HG03432 (cell line): ENCODE data around the gene KRTAP6-3.

ENCODE experiments used
- ATAC-seq: cut with Tn5 transposase; IDR thresholded peaks from one replicate; pipeline ENCODE4 v1.9.1; 2021; ENCODE audit warnings: mild to moderate bottlenecking, moderate library complexity; ENCODE audit not compliant: unreplicated experiment

Gene KRTAP6-3, protein sequence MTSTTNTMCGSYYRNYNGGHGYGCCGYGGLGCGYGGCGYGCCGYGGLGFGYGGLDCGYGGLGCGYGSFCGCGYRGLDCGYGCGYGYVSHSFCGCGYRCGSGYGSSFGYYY

DNA sequence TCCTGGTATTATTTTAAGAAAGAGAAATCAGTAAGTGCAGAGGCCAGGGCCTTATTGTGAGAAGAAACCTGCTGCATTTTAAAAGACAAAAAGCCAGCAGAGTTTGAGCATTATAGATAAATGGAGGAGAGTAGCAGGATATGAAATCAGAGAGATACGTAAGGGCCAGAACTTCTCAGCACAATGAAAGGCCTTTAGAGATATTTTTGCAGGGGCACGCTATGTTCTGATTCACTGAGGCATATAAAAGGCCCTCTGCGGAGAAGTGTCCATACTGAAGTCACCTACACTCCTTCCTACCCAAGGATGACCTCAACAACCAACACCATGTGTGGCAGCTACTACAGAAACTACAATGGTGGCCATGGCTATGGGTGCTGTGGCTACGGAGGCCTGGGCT is at the start of gene KRTAP6-3:
Gene KRTAP6-3, plus strand, starts transcription at position 301 of the 400 bp plus-strand sequence. Its CDS starts 6 bp downstream, at position 307.
- no peak for ATAC-seq

DNA sequence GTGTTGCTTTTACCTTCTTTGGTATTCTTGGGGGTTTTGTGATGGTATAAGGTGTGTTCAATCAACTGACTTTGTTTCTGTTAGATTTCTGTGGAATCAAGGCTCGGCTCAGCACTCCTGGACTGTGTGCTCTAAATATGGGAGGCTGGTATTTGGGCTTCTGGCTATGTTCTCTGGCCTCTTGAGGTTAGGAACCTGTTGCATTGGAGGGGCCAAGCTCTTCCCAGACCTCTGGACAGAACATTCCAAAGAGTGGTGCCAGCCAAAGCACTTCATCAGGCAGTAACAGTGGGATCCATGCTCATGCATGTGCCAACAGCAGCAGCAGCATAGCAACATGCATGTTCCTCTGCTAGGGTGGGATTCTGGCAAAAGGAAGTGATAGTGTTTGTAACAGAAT is 39.5 kb upstream of the KRTAP6-3 start:
- no peak for ATAC-seq

DNA sequence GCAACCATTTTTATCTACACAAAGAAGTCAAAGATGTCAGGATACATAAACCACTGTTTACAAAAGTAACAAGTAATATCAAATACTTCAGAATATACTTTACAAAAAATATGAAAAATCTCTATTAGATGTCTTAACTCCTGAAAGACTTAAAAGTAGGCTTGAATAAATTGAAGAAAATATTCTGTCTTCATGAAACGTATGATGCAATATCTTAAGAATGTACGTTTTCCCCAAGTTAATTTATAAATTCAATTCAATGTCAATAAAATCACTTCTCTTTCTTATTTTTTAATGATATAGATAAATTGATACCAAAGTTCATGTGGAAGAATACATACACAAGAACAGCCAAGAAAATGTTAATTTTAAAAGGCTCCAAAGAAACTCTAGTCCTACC is 37.1 kb upstream of the KRTAP6-3 start:
- ATAC-seq: no peak

DNA sequence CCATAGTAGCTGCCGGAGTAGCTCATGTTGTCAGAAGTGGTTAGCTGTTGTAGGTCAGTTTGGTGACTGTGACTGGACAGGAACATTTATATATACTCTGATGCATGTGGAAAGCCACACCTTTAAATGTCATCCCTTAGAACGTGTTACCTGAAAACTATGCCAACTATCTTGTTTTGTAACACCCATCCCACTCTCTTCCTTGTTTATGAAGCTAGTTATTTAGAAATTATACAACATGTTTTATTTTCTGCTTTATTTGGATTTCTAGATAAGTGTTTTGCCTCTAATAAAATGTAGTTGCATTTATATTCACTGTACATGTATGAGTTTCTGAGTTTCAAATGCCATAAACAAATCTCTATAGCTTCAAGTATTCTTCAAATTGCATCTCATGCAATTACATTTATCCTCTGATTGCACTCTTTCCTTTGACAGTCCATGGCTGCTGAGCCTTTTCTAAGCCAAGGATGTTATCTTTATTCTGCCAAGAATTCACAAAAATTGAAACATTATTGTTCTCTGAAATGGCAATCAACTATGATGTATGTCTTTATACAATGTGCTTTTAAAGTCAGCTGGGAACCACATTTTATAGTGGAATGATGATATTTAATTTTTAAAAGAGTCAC is 30.9 kb upstream of the KRTAP6-3 start, which contains the start of gene KRTAP19-7:
Gene KRTAP19-7, minus strand, starts transcription at position 51 of the 632 bp plus-strand sequence. Its CDS starts 25 bp downstream, at position 26.
- no peak for ATAC-seq

DNA sequence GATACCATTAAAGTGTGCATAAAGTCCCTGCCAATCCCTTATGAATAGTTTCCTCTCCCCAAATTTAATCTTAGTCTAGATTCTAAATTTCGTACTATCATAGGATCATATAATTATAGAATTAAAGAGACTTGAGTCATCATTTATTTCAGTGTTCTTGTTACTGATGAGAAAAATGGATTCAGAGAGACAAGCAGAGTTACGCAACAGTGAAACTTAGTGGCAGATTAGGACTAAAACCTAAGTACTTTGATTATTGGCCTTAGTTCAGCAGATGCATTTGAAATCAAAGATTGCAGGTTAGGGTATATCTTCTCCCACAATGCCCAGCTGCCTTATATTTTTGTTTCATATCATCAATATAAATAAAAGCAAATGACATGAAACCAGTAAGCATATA is 30.3 kb upstream of the KRTAP6-3 start:
- no peak for ATAC-seq

DNA sequence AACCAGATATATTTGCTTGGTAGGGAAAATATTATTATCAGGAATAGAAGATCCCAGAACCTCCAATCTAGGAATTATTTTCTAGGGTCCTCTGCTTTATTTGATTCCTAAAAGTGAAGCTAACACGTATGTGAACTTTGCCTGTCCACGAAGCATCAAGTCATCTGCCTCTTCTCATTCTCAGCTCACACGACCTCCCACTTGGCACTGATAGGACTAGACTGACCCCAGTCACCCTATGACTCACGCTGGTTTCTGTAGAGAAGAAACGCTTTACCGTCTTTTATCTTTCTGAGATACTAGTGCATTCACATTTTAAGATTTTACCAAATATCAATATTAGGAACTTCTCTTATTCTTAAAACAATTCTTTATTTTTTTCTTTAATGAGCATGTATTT is 29.2 kb upstream of the KRTAP6-3 start:
- ATAC-seq: no peak

DNA sequence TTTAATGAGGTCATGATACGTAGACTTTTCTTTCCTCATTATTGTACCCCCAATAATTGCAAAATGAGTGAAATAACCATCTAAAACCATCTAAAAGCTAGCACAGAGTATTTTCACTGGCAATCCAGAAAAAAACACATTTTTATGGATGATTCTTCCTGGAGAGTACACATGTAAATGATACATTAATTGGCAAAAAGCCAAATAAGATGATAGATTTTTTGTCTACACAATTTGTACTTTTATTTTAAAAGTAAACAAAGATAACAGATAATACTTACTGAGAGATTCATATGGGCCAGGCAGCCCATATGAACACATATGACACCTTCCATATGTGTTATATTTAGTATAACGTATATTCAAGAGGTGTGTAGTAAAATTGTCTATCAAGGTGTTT is 28.6 kb upstream of the KRTAP6-3 start:
- no peak for ATAC-seq

DNA sequence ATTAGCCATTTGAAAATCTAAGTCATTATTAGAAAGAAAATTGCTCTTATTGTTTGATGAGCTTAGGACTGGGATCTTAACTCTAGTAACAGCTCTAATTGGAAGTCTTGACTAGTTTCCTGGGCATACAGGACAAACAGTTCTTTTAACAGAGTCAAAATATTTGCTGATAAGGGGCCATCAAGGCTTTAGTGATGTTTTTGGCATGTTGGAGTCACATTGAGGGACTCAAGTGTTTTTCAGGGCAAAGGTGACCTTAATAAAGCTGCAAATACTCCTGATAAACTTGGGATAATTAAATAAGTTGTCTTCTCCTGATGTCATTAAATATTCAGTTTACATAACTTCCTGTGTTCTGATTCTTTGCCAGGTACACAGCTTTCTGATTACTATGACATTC is 24.6 kb upstream of the KRTAP6-3 start:
- ATAC-seq: no peak

DNA sequence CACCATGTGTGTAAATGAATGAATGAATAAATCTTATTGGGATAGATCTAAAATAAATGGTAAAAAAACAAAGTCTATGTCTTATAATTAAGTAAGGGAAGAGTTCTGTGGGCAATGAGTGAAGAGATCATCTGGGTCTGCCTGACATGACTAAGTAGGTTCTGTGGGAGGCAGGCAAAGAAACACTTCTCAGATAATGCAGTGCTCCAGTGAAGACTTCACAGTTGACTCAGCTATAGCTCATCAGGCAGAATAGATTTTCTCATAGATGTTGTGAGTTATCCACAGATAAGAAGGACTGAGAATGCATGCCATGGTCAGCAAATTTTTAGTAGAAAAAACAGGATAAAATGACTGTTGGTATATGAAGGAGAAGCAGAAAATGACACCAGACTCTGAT is 14.5 kb upstream of the KRTAP6-3 start:
- ATAC-seq: no peak

DNA sequence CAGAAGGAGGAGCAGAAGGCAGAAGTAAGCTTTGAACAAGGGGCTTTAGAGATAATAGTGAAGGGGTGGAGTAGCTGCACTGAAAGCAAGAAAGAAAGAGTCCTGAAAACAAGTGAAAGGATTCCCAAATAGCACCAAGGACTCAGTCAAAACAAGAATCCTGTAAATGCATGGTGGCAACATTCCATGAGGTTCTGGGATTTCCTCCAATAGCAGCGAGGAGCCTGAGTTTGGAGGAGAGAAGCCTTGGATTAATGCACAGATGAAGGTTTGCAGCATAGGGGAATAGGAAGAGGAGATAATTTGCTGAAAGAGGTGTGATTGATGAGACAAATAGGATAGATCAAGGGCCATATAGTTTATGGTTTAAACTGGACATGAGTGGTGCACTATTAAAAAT is 12.9 kb upstream of the KRTAP6-3 start:
- ATAC-seq: no peak

DNA sequence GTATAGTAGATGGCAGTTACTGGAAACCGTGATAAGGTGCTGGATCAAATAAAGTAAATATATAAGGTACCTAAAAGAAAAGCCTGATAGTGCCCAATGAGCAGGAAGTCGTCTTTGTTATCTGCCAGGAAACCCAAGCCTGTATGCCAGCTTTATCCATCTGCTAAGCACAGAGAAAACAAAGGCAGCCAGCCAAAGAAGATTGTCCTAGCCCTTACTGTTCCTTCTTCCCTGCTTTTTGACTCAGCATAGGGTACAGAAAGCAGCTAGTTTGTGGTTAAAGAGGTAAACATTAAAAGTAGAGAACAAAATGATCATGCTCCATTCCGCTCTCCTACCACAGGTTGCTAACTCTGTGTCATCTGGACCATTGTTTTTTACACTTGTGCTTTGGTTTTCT is 12.1 kb upstream of the KRTAP6-3 start:
- no peak for ATAC-seq

DNA sequence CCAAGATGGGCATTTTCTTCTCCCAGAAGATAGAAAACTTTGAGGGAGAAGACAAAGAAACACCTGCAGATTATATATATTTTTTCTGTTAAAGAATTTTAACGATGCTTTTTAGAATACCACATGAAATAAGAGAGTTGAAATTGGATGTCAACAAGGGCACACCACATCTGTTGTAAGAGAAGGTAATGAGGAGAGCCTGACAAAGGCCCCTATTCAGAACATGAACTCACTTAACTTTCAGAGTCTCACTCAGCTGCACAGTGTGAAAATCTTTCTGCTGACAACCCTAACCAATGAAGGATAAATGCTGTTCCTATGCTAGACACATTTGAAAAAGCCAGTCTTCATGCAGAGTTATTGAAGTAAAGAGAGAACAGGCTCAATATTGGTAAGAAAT is 9.4 kb upstream of the KRTAP6-3 start:
- no peak for ATAC-seq

DNA sequence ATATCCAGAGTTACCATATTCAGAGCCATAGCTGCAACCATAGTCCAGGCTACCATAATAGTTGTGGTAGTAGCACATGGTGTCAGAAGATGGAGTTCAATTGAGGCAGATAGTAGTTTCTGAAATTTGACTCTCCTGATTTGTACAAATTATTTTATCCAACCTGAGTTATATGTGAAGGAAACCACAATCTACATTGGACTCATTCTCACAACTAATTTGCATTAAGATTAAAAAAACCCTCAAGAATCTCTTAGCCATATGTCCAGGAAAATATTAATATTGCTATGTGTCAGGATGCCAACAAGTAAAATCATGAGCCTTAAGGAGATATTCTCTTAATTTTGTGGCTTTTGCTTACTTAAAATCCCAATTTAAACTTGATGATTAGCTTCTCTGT is 1.9 kb upstream of the KRTAP6-3 start, which contains the start of gene KRTAP22-2:
Gene KRTAP22-2, minus strand, starts transcription at position 101 of the 400 bp plus-strand sequence.
- no peak for ATAC-seq

DNA sequence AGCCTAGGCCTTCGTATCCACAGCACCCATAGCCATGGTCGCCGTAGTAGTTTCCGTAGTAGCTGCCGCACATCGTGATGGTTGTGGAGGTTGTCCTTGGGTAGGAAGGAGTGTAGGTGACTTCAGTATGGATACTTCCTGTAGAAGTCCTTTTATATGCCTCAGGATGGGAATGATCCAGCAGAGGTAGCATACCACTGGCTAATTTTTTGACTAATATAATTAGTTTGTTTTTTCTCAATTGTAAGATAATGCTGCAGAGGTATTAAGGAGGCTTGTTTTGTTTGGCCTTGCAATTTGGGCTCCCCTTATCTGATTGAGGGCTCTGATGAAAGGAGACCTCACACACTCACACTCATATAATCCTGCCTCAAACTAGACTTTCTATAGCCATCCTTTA is 6.6 kb downstream of the KRTAP6-3 start, which contains the start of gene KRTAP6-2:
Gene KRTAP6-2, minus strand, starts transcription at position 101 of the 400 bp plus-strand sequence. Its CDS starts 28 bp downstream, at position 73.
- ATAC-seq: no peak

DNA sequence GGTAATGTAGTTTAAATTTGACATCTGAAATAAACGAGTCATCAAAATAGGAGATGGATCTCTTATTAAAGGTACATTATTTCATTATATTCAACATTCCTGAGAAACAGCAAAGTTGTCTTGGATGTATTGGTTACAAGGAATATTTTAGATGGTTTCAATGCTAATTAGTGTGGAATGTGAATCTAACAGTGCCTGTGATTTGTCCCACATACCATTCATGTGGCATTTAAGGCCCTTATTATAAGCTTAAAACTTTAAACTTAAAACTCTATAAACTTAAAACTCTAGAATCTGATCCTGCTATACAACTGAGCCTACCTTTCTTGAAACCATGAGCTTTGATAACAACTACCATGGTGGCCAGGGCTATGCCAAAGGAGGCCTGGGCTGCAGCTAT is 8.5 kb downstream of the KRTAP6-3 start, which contains the start of gene KRTAP22-1:
Gene KRTAP22-1, plus strand, starts transcription at position 301 of the 400 bp plus-strand sequence.
- ATAC-seq: no peak

DNA sequence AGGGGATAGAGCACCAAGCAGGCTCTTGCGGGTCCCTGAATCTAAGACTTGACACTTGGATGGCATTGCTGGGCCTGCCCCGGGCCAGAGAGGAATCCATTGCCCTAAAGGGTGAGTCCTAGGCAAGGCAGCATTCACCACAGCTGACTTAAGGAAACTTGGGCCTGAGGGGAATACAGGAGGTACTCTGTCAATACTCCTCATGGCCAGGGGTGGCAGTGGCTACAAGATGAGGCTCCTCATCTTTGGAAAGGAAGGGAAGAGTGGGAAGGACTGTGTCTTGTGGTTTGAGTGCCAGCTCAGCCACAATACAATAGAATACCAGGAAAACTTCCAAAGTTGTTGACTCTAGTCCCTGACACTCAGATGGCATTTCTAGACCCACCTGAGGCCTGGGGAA is 13.7 kb downstream of the KRTAP6-3 start:
- ATAC-seq: no peak

DNA sequence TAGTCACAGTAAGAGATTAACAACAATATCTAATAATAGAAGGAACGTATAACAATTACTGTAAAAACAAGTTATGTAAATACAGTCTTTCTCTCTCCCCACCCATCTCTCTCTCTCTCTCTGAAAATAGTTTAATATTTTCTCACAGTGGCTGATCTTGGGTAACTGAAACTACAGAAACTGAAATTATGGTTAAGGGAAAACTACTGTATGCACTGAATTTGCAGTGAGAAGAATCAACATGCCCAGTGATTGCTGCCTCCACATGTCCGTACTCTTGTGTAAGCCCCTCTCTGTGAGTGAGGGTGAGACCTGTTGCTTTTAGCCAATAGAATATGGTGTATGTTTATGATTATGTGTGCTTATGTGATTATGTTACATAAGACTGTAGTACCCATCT is 19.9 kb downstream of the KRTAP6-3 start:
- no peak for ATAC-seq

DNA sequence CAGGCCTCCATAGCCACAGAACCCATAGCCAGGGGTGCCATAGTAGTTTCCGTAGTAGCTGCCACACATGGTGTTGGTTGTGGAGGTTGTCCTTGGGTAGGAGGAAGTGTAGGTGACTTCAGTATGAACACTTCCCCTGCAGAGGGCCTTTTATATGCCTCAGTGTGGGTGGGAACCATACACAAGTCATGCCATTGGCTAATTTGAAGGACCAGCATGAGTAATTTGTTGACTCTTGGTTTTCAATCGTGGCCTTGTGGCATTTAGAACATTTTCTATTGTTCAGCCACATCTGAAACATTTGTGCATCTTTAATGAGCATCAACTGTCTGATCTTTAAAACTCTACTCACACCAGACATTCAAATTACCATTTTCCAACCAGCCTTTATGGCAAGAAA is 21.6 kb downstream of the KRTAP6-3 start, which contains the start of gene KRTAP6-1:
Gene KRTAP6-1, minus strand, starts transcription at position 95 of the 400 bp plus-strand sequence. Its CDS starts 26 bp downstream, at position 69.
- no peak for ATAC-seq

DNA sequence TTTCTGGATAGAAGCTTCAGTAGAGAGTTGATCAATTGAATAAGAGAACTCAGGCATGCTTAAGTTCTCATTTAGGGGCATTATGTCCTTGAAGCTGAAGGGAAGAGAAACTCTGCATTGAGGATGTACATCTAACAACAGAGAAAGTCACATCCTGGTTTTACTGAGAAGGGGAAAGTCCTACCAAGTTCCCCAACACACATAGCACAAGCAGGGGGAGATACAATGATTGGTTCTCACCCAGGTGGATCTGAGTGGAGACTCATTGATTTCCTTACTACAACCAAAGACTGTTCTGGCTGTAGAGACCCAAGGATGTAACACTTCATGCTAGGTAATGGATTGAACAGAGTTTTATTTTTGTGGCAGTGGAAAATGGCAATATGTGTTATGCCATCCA is 23.0 kb downstream of the KRTAP6-3 start:
- no peak for ATAC-seq

DNA sequence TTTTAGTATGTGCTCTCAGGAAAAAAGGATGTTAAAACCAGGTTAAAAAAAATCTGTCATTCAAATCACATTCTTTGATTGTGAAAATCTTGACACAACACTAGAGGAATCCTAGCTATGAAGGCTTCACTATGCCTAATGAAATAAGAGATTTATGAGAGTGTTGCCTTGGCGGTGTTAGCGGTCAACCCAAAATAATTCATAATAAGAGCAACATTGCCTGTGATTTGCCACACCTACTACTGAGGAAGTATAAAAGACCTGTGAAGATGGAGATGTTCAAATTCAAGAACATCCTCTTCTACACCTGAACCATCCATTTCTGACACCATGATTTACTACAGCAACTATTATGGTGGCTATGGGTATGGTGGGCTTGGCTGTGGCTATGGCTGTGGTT is 23.9 kb downstream of the KRTAP6-3 start, which contains the start of gene KRTAP20-1:
Gene KRTAP20-1, plus strand, starts transcription at position 301 of the 400 bp plus-strand sequence. Its CDS starts 30 bp downstream, at position 331.
- no peak for ATAC-seq

DNA sequence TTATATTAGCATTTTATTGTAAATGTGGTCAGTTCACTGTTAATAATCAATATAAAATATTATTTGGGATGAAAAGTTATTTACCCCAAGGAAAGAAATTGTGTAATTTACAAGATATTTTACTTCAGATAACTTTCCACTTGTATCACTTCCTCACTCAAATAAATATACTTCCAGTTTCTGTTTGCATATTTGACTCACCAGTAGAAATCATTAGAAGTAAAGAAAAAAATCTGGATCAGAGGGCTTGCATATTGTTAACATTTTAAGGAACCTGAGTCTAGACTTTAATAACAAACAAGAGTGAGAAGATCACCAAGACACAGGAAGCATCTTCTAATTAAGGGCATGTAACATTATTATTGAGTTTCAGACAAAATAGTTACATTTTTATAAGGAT is 27.8 kb downstream of the KRTAP6-3 start:
- ATAC-seq: no peak

DNA sequence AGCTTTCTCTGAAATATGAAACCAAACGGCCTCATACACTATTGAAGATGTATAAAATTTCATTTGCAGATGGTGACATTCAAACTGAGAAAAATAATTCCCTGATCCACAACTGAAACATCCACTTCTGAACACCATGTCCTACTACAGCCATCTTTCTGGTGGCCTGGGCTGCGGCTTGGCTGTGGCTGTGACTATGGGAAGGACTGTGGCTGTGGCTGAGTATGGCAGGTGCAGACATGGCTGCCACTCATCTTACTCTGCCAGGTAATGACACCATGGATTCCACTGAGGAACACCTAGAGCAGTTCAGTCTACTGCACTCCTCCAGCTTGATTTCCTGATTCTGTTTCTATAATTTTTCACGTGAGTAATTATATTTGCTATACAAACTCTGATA is 28.3 kb downstream of the KRTAP6-3 start, which contains the start of gene KRTAP20-4:
Gene KRTAP20-4, plus strand, starts transcription at position 106 of the 400 bp plus-strand sequence.
- ATAC-seq: no peak
